Glomerular endothelial cell (primary cell): Measurements from ENCODE around the gene CETN3. TPM values are rescaled to one million over a fixed set of nuclear protein-coding genes. Genes with fewer than 3 reads are reported as not detected.
A peak's percentile ranks its signal among the peaks of the same experiment; 100 is the strongest.

ENCODE experiments used
- DNase-seq: peaks from one replicate; pipeline ENCODE4 v3.0.0-alpha.2; 2011; ENCODE audit warnings: low read depth, low spot score; ENCODE audit errors: extremely low read depth
- total RNA-seq: library from RNA; depleted of rRNA; stranded (reverse); fragments of >200 nt; gene quantifications from 2 replicates; pipeline ENCODE4 v1.2.3, GENCODE V29; 2015

CETN3 gene
- 7.3 and 12.2 TPM in 2 replicates for total RNA-seq

DNA sequence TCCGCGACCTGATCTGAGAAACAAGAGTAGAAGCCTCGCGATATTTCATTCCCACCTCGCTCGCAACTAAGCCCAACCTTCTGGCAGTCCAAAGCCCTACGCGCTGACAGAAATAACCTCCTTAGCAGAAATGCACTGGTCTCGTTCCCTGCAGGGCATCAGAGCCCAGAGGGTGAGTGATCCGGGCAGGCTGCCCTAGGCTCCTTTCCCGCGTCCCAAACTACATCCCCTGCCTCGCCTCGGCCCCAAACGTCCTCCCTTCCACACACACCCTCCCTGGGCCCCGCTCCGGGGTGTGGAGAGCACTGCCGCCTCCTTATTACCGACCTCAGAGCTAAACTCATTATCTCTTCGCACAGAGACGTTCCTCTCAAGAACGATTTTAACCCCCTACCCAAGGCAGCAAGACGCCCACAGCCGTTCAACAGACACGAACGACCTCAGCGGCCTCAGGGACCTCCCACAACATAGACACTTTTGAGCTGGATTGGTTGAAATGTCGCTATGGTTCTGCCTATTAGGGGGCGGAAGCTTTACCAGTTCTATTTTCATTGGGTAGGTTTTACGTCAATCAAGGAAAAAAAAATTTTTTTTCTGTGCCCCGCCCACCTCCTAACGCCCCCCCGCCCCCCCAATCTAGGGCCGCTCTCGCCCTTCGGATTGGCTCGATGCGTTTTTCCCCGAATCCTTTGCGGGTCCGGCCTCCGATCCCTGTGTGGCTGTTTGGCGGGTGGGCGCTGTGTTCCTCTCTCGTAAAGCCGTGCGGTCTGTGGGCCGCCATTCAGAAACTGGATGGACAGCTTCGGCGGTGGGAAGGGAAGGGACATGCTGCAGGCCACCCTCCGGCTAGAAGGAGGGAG lies at the start of gene CETN3:
Gene CETN3, minus strand, starts transcription at position 439 of the 860 bp plus-strand sequence. Its CDS starts 95 bp downstream, at position 344.
- DNase-seq, result peak; percentile 96

DNA sequence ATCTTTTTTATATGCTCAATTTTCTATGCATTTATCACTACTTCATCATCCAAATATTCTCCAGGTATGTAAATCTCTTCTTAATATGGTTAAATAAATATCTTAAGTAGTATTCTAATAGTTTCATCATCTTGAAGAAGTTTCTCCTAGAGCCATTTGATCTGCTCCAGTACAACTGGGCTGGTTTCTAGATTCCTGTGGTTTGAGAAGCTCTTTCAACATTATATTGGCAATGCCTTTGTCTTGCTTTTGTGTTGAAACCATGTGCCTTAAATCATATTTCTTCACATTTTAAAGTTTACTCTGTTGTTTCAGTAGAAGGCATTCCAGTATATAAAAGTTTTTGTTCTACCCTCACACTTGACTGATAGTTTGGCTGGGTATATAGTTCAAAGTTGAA lies 37.4 kb upstream of the CETN3 start:
- DNase-seq, result no peak

- DNase-seq, result no peak
These were observed 31.1 kb upstream of the CETN3 start for GRCh38 chr5:90440644-90441043.

DNA sequence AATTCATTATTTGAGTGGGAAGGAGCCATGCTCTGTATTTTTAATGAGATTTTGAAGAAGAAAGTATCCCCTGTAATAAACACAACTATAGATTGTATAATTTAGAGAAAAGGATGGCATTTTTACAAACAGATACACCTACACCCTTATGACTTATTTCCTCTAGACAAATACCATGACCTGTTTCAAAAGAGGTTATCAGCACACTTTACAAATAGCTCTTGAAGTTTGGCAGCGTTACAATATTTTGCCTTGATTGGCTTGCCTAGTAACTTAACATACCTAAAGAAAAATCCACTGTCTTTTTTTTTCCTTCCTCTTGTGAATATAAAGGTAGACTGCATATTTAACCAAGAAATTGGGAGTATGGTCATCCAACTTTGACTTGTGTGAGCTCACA lies 28.5 kb upstream of the CETN3 start:
- DNase-seq, result no peak

- no peak for DNase-seq
These were observed 28.1 kb upstream of the CETN3 start for GRCh38 chr5:90437663-90438062.

DNA sequence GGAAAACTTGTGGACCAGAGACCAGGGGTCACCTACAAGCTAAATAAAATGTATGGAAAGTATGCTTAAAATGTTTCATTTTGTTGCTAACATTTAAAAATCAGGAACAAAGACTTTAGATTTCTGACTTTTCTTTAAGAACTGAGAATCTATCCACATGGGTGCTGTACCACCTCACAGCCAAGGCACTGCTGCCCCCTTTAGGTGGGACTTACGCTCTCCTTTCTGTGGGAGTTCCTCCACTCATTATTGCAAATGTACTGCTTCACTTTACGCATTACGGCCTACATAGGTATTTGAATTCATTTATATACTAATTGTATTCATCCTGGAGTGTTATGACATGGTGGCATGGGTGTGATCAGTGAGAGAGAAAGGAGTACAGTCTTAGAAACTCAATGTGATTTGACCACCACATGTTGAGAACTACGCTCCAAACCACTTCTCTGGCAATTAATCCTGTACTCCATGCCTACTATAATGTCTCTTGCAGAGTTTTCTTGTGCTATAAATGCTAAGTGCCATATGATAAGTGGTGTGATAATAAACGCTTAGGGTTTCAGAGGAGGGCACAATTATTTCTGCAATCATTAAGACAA lies 24.7 kb upstream of the CETN3 start:
- DNase-seq, result no peak

- no peak for DNase-seq
These were observed 14.7 kb upstream of the CETN3 start for GRCh38 chr5:90424245-90424644.

- DNase-seq, result no peak
These were observed 11.6 kb upstream of the CETN3 start for GRCh38 chr5:90421136-90421535.

GRCh38 chr5:90418214-90418613 lies 8.7 kb upstream of the CETN3 start:
- DNase-seq, result no peak

DNA sequence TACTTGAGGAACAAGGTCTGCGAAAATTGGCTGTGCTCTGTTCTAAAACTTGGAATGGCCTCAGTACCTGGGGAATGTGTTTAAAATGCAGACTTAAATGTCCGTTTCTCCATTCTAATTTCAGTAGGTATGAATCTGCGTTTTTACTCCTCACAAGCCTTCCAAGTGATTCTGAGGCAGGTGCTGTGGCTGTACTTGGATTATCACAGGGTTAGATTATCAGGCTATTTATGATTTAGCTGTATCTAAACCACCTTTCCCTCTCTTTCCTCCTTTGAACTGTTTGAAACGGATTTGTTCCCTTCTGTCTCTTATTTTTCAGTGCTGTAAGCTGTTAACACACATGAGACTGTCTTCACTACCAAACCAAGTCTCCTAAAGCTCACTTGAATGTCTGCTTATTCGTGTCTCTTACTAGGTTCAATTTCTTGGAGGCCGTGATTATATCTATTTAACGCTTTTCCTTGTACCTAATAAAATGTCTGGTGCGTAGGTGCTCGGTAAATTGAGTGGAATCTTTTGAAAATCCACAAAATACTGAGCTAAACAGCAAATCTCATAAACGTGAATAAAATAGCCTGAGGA lies 714 bp upstream of the CETN3 start:
- no peak for DNase-seq

- no peak for DNase-seq
These were observed 812 bp downstream of the CETN3 start for GRCh38 chr5:90408571-90409317.

GRCh38 chr5:90406466-90406865 lies 3.1 kb downstream of the CETN3 start:
- no peak for DNase-seq

- no peak for DNase-seq
These were observed 6.9 kb downstream of the CETN3 start for GRCh38 chr5:90402521-90403255.

- no peak for DNase-seq
These were observed 10.3 kb downstream of the CETN3 start for GRCh38 chr5:90399251-90399650.

GRCh38 chr5:90398726-90399125 lies 10.8 kb downstream of the CETN3 start:
- DNase-seq, result no peak

DNA sequence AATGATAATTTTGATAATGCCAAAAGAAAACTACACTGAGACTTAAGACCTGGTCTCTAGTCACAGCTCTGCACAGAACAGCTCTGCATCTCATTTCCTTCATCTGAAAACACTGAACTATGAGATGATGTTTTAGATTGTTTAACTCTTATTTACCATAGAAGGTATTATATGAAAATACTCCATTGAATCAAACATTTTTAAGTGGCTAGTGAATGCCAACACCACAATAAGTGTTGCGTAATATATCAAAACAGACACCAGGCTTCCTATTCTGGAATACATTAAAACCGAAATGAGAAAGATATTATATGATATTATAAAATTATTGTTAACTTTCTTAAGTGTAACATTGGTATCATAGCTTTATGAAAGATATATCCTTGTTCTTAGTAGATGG lies 14.6 kb downstream of the CETN3 start:
- no peak for DNase-seq

GRCh38 chr5:90390928-90391327 lies 18.6 kb downstream of the CETN3 start:
- no peak for DNase-seq

GRCh38 chr5:90390326-90390725 lies 19.2 kb downstream of the CETN3 start:
- DNase-seq, result no peak

DNA sequence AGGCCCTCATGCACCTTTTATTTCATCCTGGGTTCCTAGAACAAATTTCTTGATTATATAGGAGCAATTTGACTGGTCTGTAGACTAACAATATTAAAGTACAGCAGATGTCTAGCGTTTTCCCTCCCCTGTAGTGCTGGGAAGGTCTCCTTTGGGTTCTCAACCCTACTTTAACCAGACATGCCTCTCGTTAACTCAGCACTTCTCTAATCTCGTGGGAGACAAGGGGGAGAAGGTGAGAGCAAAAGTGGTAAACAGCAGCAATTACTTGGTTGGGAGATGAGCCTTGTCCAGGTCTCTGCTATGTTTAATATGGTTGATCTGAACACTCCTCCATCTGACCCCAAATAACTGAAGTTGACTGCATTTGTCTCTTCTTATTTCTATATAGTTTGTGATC lies 22.0 kb downstream of the CETN3 start:
- no peak for DNase-seq

DNA sequence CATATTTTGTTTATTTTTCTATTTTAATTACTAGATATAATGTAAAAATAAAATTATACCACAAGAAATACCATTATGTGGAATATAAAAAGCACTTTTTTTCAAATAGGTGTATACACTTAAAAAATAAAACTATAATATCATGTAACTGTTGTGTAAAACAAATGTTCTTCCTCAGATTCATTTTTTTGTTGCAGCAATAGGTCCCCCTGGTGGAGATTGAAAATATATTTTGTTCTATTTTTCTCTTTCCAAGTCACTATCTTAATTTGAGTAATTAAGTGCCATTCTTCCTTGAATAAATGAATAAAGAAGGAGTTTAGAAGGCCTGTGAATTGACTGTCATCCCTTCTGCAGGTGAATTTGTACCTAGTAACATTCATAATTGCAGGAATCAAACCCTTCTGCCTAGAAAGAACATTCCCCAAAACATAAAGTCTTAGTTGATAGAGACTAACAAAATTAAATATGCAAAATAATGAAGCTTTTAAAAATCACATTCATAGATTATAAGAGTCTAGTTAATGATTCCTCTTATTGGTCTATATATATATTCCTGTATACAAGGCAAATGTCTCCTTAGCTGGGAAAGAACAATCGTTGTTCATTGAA lies 23.4 kb downstream of the CETN3 start:
- DNase-seq, result no peak
